HG03432 (cell line): ENCODE results near the gene MYH14.
A peak's percentile ranks its signal among the peaks of the same experiment; 100 is the strongest.
"Not testable (repeated sequence)": the region's sequence is repeated elsewhere in the genome, so short reads cannot be mapped to it uniquely, and the experiment has no call there.

Experiments
- ATAC-seq: cut with Tn5 transposase; IDR thresholded peaks from one replicate; pipeline ENCODE4 v1.9.1; 2021; ENCODE audit warnings: mild to moderate bottlenecking, moderate library complexity; ENCODE audit not compliant: unreplicated experiment

MYH14 gene

DNA sequence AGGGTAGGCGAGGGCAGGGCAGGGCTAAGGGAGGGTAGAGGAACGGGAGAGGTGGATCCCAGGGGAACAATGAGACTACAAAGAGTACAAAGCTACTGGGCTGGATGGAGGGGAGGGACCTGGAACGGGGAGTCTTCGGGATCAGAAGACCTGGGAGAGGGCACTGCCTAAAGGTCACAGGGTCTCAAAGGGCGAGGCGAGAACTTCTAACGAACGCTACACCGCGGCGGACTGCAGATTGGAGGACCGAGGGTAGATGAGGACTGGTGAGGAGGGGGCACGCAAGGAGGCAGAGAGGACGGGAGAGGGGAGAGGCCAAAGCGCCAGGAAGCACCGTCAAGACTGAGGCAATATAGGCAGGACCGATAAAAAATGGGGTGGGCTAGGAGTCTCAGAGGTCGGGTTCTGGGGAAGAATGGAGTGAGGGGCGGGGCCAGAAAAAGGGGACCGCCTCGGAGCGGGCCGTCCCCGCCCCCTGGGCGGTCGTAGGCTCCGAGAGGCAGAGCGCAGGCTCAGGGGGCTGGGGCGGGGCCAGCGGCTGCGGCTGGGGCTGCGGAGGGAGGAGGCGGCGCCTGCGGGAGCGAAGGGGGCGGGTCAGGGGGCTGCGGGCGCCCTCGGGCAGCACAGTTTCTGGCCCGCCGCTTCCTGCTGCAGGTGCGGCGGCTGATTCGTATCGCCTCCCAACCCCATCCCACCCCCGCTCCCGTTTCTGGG is 127.1 kb downstream of the MYH14 start:
- ATAC-seq = peak; percentile 31

DNA sequence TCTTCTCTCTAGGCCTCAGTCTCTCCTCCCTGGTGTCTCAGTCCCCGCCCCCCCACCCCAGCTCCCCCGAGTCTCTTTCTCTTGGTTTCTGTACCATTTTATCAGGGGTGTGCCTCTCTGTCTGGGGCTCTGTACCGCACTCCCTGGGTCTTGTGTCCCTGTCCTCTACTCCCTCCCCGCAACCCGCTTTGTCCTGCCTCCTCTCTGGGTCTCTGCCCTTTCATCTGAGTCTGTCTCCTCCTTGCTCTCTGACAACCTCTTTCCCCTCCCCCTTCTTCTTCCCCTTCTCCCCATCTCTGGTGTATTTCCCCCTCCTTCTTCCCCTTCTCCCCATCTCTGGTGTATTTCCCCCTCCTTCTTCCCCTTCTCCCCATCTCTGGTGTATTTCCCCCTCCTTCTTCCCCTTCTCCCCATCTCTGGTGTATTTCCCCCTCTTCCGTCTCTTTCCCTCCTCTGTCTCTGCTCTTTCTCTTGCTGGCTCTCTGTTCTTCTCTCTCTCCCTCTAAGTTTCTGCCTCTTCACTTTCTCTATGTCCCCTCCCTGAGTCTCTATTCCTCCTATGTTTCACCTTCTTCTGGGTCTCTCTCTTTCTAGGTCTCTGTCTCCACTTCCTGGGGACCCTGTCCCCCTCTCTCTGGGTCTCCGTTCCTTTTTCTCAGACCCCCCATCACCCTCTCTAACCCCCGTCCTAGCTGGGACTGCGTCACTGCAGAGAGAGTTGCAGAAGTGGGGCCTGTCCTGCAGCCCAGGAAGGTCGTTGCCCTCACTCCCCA is 128.0 kb downstream of the MYH14 start:
- ATAC-seq = no peak

- no peak for ATAC-seq
Observed at GRCh38 chr19:50331994-50332243, 128.5 kb downstream of the MYH14 start.

DNA sequence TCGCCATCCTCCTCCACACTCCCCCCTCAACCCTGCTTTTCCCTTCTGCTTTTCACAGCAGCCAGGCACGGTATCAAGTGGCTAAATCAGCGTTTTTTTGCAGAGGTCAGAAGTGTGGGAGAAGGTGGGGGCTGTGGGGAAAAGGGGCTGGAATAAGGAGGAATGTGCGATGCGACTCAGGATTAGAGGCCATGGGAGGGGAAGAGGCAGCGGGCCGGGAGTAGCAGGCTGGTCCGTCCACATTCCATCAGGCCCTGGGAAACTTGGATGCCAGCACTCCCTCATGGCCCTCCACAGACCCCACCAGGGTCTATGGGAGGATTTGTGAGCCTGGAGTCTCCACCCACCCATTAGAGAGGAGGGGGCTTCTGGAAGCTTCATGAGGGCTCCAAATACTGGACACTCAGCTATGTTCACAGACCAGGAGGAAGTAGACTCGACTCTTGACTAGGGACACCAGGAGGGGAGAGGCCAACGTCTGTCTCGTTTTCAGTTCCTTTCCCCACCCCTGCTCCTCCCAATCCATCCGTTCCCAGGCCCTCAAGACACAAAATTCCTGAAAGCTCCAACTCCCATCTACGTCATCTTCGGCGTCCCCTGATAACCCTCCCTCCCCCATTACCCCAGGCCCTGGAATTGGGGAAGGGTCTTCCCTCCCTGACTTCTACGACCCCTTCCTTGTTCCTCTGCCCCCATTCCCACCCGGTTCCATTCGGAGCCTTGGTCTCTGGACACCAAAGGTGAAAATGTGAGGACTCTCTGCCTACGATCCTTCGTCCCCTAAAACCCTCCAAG is 129.0 kb downstream of the MYH14 start:
- ATAC-seq = no peak

DNA sequence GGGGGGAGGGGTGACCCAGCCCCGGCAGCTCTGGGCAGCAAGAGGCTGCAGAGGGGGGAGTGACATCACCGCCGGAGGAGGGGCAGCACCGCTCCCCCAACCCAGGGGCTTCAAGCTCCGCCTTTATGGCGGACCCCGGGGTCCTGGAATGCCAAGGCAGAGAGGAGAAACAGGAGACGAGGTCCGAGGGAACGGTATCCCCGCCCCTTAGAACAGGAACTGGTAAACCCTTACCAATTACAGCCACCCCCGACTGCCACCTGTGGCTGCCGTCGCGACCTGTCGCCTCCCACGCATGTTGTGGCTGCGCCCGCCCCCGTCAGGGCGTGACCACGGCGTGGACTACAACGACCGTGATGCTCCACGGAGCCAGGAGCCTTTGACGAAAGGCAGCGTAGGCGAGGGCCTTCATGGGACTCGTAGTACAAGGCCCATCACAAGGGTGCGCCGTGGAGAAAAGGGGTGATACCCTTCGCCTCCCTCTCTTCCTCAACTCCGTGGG is 129.9 kb downstream of the MYH14 start:
- ATAC-seq = peak; percentile 43

DNA sequence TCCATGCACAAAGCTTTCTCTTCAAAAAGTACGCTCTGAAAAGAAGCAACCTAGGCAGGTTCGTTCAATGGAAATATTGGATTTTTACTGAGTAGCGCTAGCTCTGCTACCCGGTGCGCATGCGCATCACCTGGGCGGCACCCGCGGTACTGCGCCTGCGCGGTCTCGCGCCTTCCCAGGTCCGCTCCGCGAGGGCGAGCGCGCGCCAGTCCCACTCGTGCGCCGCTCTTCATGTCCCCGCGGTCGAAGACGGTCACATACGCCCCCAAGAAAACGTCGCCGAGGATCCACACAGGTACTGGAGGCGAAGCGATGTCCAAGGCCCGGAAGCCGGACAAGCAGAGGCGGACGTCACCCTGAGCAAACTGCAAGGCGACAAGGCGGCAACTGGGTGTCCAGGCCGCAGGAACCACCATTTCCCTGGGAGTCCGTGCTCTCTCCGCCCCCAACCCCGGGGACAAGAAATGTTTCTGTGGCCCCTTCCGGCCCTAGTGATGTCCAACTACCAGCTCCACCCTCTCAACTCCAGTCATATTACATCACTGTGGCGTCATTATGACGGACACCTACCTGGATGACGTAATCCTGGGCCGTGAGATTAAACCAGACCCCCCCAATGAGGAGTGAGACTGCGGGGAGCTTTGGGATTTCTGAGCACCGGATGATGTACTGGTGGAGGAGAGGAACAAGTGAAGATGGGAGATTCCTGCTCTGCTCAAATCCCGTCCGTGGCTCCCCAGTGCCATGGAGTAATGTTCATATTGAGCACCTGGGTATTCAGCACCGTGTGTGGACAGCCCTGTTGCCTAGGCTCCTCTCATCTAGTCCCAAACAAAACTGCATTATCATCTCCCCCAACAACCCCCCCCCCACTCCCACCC is 130.6 kb downstream of the MYH14 start:
- peak; percentile 31 for ATAC-seq

DNA sequence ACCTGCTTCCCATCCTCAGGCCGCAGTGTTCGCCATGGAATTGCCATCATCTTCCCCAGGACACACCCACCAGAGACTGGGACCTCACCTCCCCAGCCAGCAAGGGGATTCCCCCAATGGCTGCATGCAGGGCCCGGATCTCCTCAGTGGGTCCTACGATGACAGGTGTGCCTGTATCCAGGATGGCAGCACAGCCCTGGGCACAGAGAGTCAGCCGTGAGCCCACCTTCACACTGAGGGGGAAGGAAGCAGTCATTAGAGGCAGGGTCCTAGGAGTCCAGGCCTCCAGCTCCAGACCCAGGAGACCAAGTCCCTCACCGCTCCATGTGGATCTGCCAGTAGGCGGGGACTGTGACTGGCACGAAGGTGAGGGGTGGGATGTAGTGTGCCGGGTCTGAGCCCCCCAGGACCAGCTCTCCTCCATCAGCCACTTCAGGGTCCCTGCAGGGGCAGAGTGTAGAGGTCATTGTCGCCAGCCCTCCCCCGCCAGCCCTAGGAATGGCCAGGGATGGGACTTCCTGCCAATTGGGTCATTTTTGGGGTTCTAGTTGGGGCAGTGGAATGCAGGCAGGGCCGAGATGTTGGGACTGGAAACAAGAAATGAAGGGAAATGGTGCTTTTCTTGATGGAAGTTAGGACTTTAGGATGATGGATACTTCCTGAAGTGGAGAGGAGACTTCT is 131.5 kb downstream of the MYH14 start:
- no peak for ATAC-seq

DNA sequence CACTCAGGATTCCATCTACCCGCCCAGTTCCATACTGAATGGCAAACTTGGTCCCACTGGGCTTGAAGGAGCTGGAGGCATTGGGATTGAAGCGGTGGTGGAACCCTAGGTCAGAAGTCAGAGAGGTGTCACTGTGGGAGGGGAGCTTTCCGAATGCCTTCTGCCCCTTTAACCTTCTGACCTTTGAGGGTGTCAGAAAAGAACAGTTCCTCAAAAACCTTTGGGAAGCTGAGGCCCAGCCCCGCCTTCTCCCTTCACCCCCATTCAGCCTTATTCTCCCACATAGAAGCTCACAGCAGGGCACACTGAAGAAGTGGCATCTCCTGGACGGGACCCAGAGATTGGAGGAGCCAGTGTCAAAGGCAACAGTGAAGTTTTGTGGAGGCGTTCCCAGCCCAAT is 133.6 kb downstream of the MYH14 start:
- ATAC-seq = not testable (repeated sequence)

DNA sequence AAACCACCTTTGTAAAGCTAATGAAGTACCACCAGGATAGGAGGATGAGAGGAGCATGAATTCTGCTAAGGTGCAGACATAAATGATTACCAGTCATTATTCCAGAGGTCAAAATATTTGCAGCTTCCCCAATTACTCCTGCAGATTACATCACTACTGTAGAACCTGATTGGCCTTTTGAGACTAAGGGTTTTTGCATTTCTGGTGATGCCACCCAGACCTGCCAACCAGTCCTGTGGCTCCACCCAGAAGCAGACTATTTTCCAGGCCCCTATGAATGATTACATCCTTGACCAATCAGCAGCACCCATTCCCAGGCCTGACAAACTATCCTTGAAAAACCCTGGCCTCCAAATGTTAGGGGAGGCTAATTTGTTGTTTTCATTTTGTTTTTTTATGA is 136.9 kb downstream of the MYH14 start:
- ATAC-seq = no peak

- peak; percentile 50 for ATAC-seq
Observed at GRCh38 chr19:50341091-50341564, 137.7 kb downstream of the MYH14 start.

DNA sequence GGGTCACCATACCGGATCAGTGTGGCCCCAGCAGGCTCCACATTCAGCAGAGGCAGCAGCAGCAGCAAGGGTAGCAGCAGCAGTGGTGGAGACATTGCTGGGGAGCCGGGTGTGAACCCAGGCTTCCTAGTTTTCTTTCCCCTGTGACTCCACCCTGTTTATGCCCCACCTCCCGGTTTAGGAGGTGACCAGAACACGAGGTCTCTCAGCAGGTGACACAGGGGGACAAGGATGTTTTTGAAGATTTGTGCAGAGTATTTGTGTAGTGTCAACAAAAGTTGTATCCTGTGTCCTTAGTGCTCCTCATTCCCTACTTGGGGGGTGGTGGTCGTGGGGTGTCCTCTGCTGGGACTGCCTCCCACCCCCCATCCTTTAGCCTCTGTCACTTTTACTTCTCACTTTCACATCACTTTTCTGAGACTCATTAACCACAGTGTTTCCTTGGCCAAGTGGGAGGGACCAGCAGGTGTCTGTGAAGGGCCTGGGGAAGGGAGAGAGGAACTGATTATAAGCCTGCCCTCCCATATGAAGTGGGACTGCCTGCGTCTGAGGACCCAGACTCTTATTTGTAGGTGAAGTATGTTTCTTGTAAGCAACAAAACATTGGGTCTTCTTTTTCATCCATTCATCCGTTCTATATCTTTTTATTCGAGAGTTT is 141.4 kb downstream of the MYH14 start:
- peak; percentile 50 for ATAC-seq

DNA sequence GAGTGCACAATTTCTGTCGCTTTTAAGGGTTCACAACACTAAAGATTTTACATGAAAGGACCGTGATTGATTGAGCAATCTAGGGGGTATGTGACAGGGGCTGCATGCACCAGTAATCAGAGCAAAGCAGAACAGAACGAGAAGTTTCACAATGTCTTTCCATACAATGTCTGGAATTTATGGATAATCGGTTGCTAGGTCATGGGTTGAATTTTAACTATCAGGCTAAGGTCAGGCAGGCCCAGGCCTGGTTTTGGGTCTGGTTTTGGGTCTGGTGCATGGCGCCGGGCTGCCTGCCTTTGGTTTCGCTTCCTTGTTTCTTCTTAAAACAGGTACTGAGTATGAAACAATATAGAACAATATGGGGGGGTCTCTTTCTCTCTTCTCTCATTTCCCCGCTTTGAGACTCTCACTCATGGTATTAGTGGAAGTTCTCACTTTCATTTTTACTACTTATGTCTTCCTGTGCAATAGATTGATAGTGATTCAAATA is 143.7 kb downstream of the MYH14 start:
- ATAC-seq = peak; percentile 52

DNA sequence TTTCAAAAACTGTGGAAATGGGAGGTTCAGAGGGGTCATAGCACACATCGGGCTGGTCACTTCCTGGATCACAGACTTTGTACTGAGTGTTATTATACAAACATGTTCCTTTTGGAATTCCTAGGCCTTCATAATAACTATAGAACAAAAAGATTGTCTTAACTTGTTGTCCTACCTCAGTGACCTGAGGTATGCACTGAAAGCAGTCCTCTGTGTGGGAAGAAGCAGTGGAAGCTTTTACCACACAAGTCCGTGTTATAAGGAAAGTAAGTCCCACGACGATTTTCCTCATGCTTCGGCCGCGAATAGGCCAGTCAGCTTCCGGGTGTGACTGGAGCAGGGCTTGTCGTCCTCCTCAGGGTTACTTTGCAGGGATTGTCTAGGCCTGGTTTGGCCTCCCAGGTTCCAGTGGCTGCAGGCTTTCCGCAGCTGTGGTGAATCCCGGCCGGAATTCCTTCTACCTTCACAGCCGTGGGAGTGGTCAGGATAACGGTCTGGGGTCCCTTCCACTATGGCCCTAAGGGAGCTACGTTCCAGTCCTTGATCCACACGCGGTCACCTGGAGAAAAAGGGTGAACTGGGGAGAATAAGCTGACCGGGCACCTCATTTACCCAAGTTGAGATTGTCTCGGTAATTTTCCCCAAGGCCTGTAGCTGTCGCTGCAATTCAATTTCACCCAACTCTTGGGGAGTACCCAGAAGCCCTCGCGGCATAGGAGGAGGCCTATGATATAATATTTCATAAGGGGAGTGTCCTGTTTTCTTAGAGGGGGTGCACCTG is 146.0 kb downstream of the MYH14 start:
- no peak for ATAC-seq

GRCh38 chr19:50352242-50352641 is 148.8 kb downstream of the MYH14 start:
- ATAC-seq = no peak

DNA sequence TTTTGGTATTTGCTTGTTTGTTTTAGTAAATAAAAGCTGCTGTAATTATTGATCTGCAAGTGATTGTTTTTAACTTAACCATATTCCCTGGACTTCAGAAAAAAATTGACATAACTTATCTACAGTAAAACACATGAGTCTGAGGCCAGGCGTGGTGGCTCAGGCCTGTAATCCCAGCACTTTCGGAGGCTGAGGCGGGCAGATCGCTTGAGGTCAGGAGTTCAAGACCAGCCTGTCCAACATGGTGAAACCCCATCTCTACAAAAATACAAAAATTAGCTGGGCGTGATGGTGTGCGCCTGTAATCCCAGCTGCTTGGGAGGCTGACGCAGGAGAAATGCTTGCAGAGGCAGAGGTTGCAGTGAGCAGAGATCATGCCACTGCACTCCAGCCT is 150.1 kb downstream of the MYH14 start:
- not testable (repeated sequence) for ATAC-seq

DNA sequence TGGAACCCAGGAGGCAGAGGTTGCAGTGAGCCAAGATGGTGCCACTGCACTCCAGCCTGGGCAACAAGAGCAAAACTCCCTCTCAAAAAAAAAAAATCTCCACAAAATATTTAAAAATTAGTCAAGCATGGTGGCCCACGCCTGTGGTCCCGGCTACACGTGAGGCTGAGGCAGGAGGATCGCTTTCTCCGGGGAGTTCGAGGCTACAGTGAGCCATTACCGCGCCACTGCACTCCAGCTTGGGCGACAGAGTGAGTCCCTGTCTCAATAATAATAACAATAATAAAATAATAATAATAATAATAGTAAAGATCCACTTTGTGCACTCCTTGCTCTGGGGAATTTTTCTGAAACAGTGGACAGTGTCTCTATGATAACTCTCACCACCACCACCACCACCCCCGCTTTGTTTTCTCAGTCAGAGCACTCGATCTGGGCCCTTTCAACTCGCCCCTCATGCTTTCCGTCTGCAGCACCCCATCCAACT is 153.3 kb downstream of the MYH14 start:
- no peak for ATAC-seq

DNA sequence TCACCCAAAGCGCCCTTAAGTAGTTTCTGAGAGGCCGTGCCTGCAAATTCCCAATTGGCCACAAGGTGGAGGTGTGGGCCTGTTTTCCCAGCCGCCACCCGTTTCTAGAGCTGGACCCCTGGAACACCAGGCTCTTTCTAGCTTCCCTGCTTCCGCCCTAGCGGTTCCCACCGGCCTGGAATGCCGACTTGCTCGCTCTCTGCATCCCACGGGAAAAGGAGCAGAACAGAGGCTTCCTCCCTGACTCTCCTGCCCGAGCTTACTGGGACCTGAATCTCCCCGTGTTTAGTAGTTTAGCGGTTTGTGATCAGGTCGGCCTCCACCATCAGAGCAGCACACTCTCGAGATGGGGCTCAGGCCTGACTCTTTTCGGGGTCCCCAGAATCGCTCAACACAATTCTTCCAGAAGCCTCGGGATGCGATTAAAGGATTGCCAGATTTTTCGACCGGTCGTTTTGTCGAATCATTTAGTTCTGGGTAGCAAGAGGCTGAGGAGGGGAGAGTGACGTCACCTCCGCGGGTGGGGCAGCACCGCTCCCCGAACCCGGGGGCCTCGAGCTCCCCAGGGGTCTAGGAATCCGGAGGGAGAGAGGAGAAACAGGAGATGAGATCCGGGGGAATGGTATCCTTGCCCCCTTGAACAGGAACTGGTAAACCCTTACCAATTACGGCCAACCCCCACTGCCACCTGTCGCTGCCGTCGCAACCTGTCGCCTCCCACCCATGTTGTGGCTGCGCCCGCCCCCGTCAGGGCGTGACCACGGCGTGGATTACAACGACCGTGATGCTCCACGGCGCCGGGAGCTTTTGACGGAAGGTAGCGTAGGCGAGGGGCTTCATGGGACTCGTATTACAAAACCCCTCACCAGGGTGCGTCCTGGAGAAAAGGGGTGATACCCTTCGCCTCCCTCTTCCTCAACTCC is 154.0 kb downstream of the MYH14 start:
- ATAC-seq = no peak
